B cell (primary cell): ENCODE measurements around the gene ARHGAP11A. TPM values are rescaled to one million over a fixed set of nuclear protein-coding genes. Genes with fewer than 3 reads are reported as not detected.
"Not testable (repeated sequence)": the region's sequence is repeated elsewhere in the genome, so short reads cannot be mapped to it uniquely, and the experiment has no call there.

Experiments used
- ATAC-seq: fragments of 200-7000 bp; cut with Tn5 transposase; one replicate; pipeline ENCODE4 v1.10.0; 2021; ENCODE audit warnings: low read depth, mild to moderate bottlenecking, moderate number of reproducible peaks, moderate library complexity
- CTCF ChIA-PET: fragments of 350-600 bp; sonication (Branson Sonifier 250); formaldehyde crosslinking; loops from one replicate; lab custom pipeline; 2021; ENCODE audit warnings: antibody characterized with exemption, inconsistent platforms; lab: Charles Lee
- POLR2A ChIA-PET: fragments of 350-600 bp; sonication (Branson Sonifier 250); formaldehyde crosslinking; loops from one replicate; lab custom pipeline; 2021; ENCODE audit warnings: antibody characterized with exemption; lab: Charles Lee
- DNase-seq: peaks from one replicate; pipeline ENCODE4 v3.0.0; 2013
- H2AFZ ChIP-seq: 2 replicates; pipeline ENCODE4 v1.6.1; 2012; ENCODE audit warnings: mild to moderate bottlenecking, low read depth, low read length; ENCODE audit not compliant: insufficient read depth, poor library complexity, severe bottlenecking
- H3K27ac ChIP-seq, 2 donors: 1 replicate in 1 of 2; 2 replicates in 1 of 2; pipeline ENCODE4 v1.5.1; 2012 to 2013; ENCODE audit warnings: low read length in 2 of 2, mild to moderate bottlenecking in 2 of 2, moderate library complexity in 1 of 2
- H3K27me3 ChIP-seq, 4 experiments: fragments of 200-600 bp in 1 of 4; sonication (generic) in 1 of 4; replicated peaks in 1 of 4; 1 replicate in 2 of 4; 2 replicates in 2 of 4; pipeline versions ENCODE4 v1.6.1 to v1.7.0; 2013 to 2016; ENCODE audit warnings: low read length in 3 of 4, mild to moderate bottlenecking in 2 of 4, mixed read lengths in 1 of 4, moderate library complexity in 1 of 4; ENCODE audit not compliant: insufficient read depth in 4 of 4, control insufficient read depth in 3 of 4; ENCODE audit errors: control extremely low read depth in 1 of 4
- H3K36me3 ChIP-seq, 2 experiments: replicated peaks in 1 of 2; 1 replicate in 1 of 2; 2 replicates in 1 of 2; pipeline versions ENCODE4 v1.6.1 to v1.7.1; 2013; ENCODE audit warnings: low read length in 1 of 2; ENCODE audit not compliant: insufficient read depth in 2 of 2, control insufficient read depth in 1 of 2; ENCODE audit errors: control extremely low read depth in 1 of 2, extremely low read depth in 1 of 2
- H3K4me1 ChIP-seq, 2 donors: fragments of 200-600 bp in 1 of 2; sonication (generic) in 1 of 2; 1 replicate in 1 of 2; 2 replicates in 1 of 2; pipeline versions ENCODE4 v1.5.1 to v1.6.1; 2013 to 2017; ENCODE audit warnings: low read length in 2 of 2; ENCODE audit not compliant: control insufficient read depth in 2 of 2, insufficient read depth in 2 of 2
- H3K4me2 ChIP-seq: replicated peaks from 2 replicates; pipeline ENCODE3; 2012; ENCODE audit warnings: mild to moderate bottlenecking, low read depth, low read length; ENCODE audit not compliant: poor library complexity, severe bottlenecking
- H3K4me3 ChIP-seq, 5 experiments: fragments of 200-600 bp in 1 of 5; sonication (generic) in 1 of 5; 1 replicate in 3 of 5; 2 replicates in 2 of 5; pipeline versions ENCODE4 v1.5.1 to v1.7.0; 2011 to 2016; ENCODE audit warnings: low read length in 4 of 5, mild to moderate bottlenecking in 4 of 5, low read depth in 2 of 5, control low read depth in 1 of 5, moderate library complexity in 1 of 5; ENCODE audit not compliant: insufficient read depth in 1 of 5; ENCODE audit errors: control extremely low read depth in 1 of 5, extremely low read depth in 1 of 5
- H3K79me2 ChIP-seq: fragments of 200-600 bp; sonication (generic); one replicate; pipeline ENCODE4 v1.6.0; 2016; ENCODE audit warnings: low read length; ENCODE audit not compliant: control insufficient read depth, insufficient read depth
- H3K9ac ChIP-seq: fragments of 200-600 bp; sonication (generic); 2 replicates; pipeline ENCODE4 v1.6.1; 2017; ENCODE audit warnings: mild to moderate bottlenecking, low read length, moderate library complexity
- H3K9me3 ChIP-seq, 3 donors: one replicate each; pipeline versions ENCODE4 v1.6.1 to v1.7.1; 2013; ENCODE audit warnings: low read length in 2 of 3; ENCODE audit not compliant: control insufficient read depth in 2 of 3, insufficient read depth in 1 of 3; ENCODE audit errors: control extremely low read depth in 1 of 3
- H4K20me1 ChIP-seq: 2 replicates; pipeline ENCODE4 v1.6.0; 2012; ENCODE audit warnings: mild to moderate bottlenecking, low read length; ENCODE audit not compliant: insufficient read depth, control insufficient read depth, poor library complexity, severe bottlenecking
- H3K27ac Mint-ChIP-seq: one replicate; pipeline ENCODE4 v1.8.0; 2021; ENCODE audit warnings: mixed read lengths
- H3K27me3 Mint-ChIP-seq: one replicate; pipeline ENCODE4 v1.8.0; 2021; ENCODE audit warnings: mixed read lengths
- H3K4me1 Mint-ChIP-seq: one replicate; pipeline ENCODE4 v1.8.0; 2021; ENCODE audit warnings: mixed read lengths
- H3K4me3 Mint-ChIP-seq: one replicate; pipeline ENCODE4 v1.8.0; 2021; ENCODE audit warnings: mixed read lengths
- H3K9me3 Mint-ChIP-seq: one replicate; pipeline ENCODE4 v1.8.0; 2022; ENCODE audit warnings: mixed read lengths; ENCODE audit not compliant: insufficient read depth
- whole genome bisulfite sequencing: methylation state at CpG from one replicate; pipeline ENCODE4 v1.1.5; 2013; ENCODE audit warnings: missing lambda C conversion rate; ENCODE audit not compliant: insufficient coverage; 5-methylcytosine and 5-hydroxymethylcytosine counted together
- intact Hi-C: fragments of 100-400 bp; cut with micrococcal nuclease; formaldehyde crosslinking; loops from one replicate; pipeline ENCODE4 v1.10.0; 2022
- polyA minus RNA-seq: library from RNA; depleted of rRNA, polyadenylated mRNA; stranded (reverse); fragments of >200 nt; gene quantifications from 2 replicates; pipeline ENCODE4 v1.2.3, GENCODE V29; 2012
- polyA plus RNA-seq: library from polyadenylated mRNA; depleted of rRNA; stranded (reverse); fragments of >200 nt; gene quantifications from 2 replicates; pipeline ENCODE4 v1.2.3, GENCODE V29; 2012
- total RNA-seq, 2 donors: library from RNA; stranded (reverse); fragments of 120-200 nt in 1 of 2; gene quantifications; 1 replicate in 1 of 2; 2 replicates in 1 of 2; pipeline versions ENCODE4 v1.2.3 to v1.2.4, GENCODE V29; 2013 to 2022

The ARHGAP11A gene
- 3.3 and 6.0 TPM in 2 replicates for total RNA-seq
- total RNA-seq (2013): 3.0 TPM
- 0.51 and 0.84 TPM in 2 replicates for polyA plus RNA-seq
- 0.94 and 1.6 TPM in 2 replicates for polyA minus RNA-seq

- peak within 1 kb of the TSS; percentile 63 for H3K4me2 ChIP-seq
- H3K9me3 ChIP-seq, H3K9me3 Mint-ChIP-seq, CTCF ChIA-PET, H3K36me3 ChIP-seq, H3K27me3 Mint-ChIP-seq, H3K79me2 ChIP-seq, H4K20me1 ChIP-seq, POLR2A ChIA-PET, H3K4me1 ChIP-seq, H3K27me3 ChIP-seq, intact Hi-C loops: not testable (repeated sequence)
- Mint-ChIP-seq H3K4me1 (peaks cover 19% of the 10 kb centered on the region), H3K27ac (peak within 1 kb of the TSS; percentile 87), H3K4me3 (peak within 1 kb of the TSS; percentile 98)
- H3K4me3 ChIP-seq: peak within 1 kb of the TSS; percentile 44 to 73 (median 63)
- peak; percentile 89 for ATAC-seq
- peak within 1 kb of the TSS in 1 of 2 donors; percentile 65 for H3K27ac ChIP-seq
- H3K9ac ChIP-seq: peak within 1 kb of the TSS; percentile 77
- H2AFZ ChIP-seq: peak within 1 kb of the TSS; percentile 90
- 0% methylated on average over 14 of the region's 43 CpGs for WGBS
- peak; percentile 92 for DNase-seq
Observed at GRCh38 chr15:32615051-32615870, at the start of gene ARHGAP11A. TSS of gene ARHGAP11A (plus strand) at chr15:32615504. CDS start at chr15:32616212, 708 bp downstream.

GRCh38 chr15:32568988-32569387 lies 46.3 kb upstream of the ARHGAP11A start:
- H3K27ac ChIP-seq, H3K9ac ChIP-seq, H3K4me3 ChIP-seq, H2AFZ ChIP-seq, H3K79me2 ChIP-seq, H3K4me1 Mint-ChIP-seq, CTCF ChIA-PET, H3K9me3 Mint-ChIP-seq, H3K27ac Mint-ChIP-seq, DNase-seq, ATAC-seq, H3K4me1 ChIP-seq, H4K20me1 ChIP-seq, H3K27me3 ChIP-seq, H3K4me2 ChIP-seq, H3K36me3 ChIP-seq, H3K27me3 Mint-ChIP-seq, intact Hi-C loops, H3K4me3 Mint-ChIP-seq, H3K9me3 ChIP-seq, POLR2A ChIA-PET: not testable (repeated sequence)
- no CpG with 5 or more reads among the region's 3 CpGs for WGBS

- Mint-ChIP-seq H3K4me3 (peak overlapping the region; percentile 71), H3K27ac (peak overlapping the region; percentile 47)
- no CpG with 5 or more reads among the region's 4 CpGs for WGBS
- POLR2A ChIA-PET, H3K27me3 Mint-ChIP-seq, ATAC-seq, H3K4me1 ChIP-seq, CTCF ChIA-PET, H3K9ac ChIP-seq, H3K4me1 Mint-ChIP-seq, H3K27ac ChIP-seq, H3K9me3 Mint-ChIP-seq, H4K20me1 ChIP-seq, H2AFZ ChIP-seq, H3K27me3 ChIP-seq, DNase-seq, intact Hi-C loops, H3K9me3 ChIP-seq, H3K36me3 ChIP-seq, H3K4me3 ChIP-seq, H3K79me2 ChIP-seq, H3K4me2 ChIP-seq: not testable (repeated sequence)
Observed at GRCh38 chr15:32578482-32578881, 36.8 kb upstream of the ARHGAP11A start.

- H3K27me3 Mint-ChIP-seq, H2AFZ ChIP-seq, H3K4me3 ChIP-seq, H3K27me3 ChIP-seq, CTCF ChIA-PET, H4K20me1 ChIP-seq, H3K79me2 ChIP-seq, H3K9me3 Mint-ChIP-seq, ATAC-seq, H3K4me2 ChIP-seq, POLR2A ChIA-PET, H3K4me3 Mint-ChIP-seq, H3K4me1 Mint-ChIP-seq, intact Hi-C loops, H3K9me3 ChIP-seq, H3K4me1 ChIP-seq, DNase-seq, H3K27ac ChIP-seq, H3K9ac ChIP-seq, H3K36me3 ChIP-seq, H3K27ac Mint-ChIP-seq: not testable (repeated sequence)
- no CpG with 5 or more reads among the region's 4 CpGs for WGBS
Observed at GRCh38 chr15:32585844-32586243, 29.5 kb upstream of the ARHGAP11A start.
